Measurements from ENCODE around the gene PRG2.

PRG2 gene

GRCh38 chr11:57390535-57390934 is at the start of gene PRG2:
PRG2 (minus strand) TSS chr11:57390650; CDS start chr11:57389944, 706 bp downstream.
- DNase-seq (ENCODE audit: low read depth in 2 of 2), result no peak

DNA sequence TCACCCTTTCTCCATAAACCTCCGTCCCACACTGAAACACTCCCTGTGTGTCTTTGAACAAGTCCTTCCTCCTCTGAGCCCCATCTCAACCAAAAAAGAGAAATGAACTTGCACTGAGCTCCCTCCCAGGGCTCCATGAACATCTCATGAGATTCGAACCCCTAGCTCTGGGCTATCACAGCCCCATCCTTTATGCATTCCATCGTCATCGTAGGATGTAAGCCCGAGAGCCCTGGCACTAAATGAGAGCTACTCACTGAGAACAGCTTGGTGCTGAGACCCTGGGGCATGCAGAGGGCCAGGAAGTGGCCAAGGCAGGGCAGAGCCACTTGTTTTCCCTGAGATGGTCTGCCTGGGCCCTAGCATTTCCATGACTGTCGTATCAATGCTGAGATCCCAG is 49.3 kb upstream of the PRG2 start:
- no peak for DNase-seq (ENCODE audit: low read depth in 2 of 2)

DNA sequence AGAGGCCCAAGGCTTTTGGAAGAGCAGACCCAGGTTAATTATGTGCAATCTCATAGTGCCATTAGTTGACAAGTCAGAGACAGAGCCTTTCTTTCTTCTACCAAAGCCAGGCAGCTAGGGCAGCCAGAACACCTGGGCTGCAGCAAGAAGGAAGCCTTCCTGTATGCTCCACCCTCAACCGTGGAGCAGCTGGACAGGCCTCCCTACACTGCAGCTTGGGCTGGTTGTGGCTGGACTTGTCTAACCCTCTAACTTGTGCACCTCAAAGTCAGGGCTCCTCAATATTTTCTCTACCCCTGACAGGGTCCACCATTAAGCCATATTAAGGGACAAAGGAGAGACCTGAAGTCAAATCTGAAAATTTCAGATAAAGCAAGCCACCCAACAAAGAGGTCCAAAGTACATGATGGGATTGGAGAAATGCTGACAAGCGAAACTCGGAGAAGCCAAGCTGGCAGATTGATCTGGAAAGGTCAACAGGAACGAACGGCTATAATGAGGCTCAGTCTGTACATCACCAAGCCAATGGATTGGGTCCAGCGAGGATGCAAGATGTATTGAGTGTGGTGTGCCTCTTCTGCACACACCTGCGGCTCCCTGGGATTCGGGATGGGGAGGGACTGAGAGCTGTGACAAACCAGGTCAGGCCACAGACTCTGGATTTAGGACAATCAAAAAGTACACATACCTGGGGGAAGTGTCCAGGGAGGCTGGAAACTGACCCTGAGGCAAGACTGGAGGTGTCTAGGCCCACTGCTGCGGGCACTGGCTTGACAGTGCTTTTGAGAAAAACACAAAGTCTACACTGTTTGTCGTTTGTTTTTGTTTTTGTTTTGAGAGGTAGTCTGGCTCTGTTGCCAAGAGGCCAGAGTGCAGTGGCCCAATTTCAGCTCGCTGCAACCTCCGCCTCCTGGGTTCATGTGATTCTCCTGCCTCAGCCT is 48.2 kb upstream of the PRG2 start:
- DNase-seq (ENCODE audit: low read depth in 2 of 2), result no peak

GRCh38 chr11:57436031-57436430 is 45.6 kb upstream of the PRG2 start:
- DNase-seq (ENCODE audit: low read depth in 2 of 2), result no peak

DNA sequence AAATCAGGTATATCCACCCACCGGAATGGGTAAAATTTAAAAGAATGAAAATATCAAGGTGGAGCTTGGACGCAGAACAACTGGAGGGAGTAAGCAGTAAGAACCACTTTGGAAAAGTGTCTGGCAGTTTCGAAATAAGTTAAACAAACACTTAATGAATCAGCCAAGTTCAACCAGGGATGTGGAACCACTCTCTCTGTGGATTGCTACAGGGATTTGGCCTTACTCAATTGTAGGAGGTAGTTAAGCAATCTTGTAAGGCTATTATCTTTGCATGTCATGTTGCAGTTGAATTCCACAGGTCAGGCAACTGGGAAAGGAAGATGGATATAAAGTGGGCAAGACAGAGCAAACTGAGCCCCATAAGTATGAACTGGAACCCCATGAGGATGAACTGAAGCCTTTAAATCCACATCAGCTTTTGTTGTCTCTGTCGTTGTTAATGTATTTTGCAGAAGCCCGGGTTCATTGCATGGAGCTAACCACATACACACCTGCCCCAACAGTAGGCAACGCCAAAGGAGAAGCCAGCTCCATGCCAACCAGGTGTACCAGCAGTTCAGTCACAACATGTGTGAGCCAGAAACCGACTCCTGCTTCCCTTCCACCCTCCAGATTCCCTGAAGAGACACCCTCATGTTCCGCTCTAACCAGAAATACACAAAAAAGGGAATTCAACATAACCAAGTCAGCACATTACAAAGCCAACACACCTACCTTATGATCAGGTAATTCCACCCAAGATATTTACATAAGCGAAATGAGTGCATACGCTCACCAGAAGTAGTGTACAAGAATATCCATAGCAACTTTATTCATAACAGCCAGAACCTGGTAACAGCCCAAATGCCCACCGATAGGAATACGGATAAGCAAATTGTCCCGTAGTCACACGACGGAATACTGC is 44.4 kb upstream of the PRG2 start:
- no peak for DNase-seq (ENCODE audit: low read depth in 2 of 2)

GRCh38 chr11:57432714-57433163 is 42.3 kb upstream of the PRG2 start:
- no peak for DNase-seq (ENCODE audit: low read depth in 2 of 2)

DNA sequence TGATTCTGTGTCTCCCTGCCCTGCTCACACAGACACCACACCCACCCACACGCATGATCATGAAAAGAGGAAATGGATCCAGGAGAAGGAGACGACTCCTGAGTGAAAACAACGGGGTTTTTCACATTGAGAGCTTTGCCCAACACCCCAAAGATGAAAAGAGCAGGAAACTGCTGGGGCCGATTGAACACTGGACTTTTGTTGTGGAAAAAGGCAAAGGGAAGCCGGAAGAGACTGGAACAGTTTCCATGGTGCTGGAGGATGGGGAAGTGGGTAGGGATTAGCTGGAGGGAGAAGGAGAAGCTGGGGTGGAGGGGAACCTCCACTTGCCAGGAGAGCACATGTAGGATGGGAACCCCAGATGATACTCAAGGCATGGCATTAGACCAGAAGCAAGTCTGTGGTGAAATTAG is 41.7 kb upstream of the PRG2 start:
- DNase-seq (ENCODE audit: low read depth in 2 of 2), result no peak

DNA sequence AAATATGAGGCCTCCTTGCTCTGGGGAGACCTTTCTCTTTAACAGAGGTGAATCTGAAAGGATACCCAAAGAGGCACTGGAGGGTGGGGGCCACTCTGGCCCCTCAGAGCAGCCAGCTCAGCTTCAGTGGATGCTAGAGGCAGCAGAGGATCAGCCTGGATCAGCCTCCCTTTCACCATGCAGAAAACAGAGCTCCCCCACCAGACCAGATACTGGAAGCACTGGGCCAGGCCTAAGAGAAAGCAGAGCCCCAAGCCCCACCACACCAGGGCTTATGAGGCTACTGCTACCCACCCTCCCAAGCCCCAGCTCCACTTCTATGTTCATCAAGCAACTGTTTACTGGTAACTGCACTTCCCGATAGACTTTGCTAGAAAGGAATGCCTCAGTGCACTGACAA is 40.5 kb upstream of the PRG2 start:
- no peak for DNase-seq (ENCODE audit: low read depth in 2 of 2)

DNA sequence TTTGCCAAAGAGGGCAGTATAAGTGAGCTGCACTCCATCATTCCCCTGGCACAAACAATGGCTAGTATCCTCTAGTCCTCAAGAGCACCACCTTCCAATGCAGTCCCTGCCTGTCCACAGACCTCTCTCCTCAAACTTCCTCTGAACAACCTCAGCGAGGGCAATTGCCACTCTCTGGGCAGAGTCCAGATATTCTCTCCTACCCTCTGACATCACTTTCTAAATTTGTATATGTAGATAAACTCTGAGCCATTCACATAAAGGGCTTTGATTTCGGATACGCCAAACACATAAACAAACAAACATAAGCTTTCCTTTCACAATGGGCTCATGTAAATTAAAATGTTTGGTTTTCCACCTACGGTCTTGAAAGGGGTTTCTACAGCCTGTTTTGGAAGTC is 39.5 kb upstream of the PRG2 start:
- no peak for DNase-seq (ENCODE audit: low read depth in 2 of 2)

GRCh38 chr11:57428643-57429042 is 38.2 kb upstream of the PRG2 start:
- DNase-seq (ENCODE audit: low read depth in 2 of 2), result no peak

GRCh38 chr11:57427727-57428082 is 37.3 kb upstream of the PRG2 start:
- no peak for DNase-seq (ENCODE audit: low read depth in 2 of 2)

GRCh38 chr11:57426929-57427726 is 36.7 kb upstream of the PRG2 start, which contains the start of gene SLC43A3:
SLC43A3 (minus strand) TSS chr11:57427121; CDS start chr11:57426172, 949 bp downstream.
- DNase-seq (ENCODE audit: low read depth in 2 of 2), result peak; percentile 26 to 34

DNA sequence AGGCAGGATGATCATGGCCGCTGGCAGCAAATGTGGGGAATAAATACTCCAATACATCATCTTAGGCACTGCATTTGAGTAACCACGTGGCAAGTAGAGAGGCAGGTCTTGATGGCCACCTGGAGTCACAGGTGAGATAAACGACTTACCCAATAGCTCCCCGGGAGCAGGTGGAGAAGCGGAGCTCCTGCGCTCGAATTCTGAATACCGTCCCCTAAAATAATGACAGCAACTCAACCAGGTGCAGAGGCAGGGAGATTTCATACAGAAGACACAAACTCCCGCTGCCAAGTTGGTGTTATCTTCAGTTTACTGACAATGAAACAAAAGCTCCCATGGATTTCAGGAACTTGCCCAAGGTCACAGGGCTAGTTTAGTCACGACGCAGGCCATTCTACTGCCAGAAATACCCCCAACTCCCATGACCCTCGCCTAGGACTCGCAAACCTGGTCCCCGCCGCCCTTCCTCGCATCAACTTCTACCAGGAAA is 36.0 kb upstream of the PRG2 start:
- DNase-seq (ENCODE audit: low read depth in 2 of 2), result no peak

DNA sequence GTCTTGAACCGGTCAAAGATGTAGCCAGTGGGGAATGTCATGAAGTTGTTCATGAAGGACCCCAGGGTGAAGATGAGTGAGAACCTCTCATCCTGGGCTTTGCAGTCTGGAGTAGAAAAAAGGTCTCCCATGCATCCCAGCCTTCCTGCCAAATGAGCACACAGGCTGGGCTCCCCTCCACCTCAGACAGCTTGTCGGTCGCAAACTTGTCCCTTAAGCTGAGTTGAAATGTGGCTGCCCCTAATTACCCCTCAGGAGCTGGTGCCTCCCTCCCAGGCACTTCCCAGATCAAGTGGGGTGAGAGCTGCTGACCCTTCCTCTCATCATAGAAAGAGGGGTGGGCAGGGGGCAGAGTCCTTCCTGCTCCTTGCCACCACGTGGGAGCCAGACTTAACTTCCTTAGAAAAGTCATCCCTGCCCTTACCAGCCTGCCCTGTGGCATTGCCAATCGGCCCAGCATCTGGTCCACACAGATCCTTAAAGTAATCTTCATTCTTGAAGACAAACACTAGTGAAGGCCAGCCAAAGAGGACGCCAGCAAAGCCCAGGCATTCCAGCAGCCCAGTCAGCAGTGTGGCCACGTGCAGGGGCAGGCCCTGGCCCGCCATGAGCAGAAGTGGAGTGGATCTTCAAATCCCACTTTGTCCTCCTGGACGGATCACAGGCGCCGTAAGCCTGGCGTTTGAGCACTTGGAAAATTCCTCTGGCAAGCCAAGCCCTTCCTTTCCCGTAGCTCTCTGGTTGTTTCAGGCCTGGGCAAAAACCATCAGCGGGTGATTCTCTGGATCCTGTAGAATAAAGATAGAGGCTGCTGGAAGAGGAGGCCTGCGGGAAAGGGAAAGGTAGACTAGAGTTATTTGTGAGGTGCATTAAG is 35.4 kb upstream of the PRG2 start:
- no peak for DNase-seq (ENCODE audit: low read depth in 2 of 2)

DNA sequence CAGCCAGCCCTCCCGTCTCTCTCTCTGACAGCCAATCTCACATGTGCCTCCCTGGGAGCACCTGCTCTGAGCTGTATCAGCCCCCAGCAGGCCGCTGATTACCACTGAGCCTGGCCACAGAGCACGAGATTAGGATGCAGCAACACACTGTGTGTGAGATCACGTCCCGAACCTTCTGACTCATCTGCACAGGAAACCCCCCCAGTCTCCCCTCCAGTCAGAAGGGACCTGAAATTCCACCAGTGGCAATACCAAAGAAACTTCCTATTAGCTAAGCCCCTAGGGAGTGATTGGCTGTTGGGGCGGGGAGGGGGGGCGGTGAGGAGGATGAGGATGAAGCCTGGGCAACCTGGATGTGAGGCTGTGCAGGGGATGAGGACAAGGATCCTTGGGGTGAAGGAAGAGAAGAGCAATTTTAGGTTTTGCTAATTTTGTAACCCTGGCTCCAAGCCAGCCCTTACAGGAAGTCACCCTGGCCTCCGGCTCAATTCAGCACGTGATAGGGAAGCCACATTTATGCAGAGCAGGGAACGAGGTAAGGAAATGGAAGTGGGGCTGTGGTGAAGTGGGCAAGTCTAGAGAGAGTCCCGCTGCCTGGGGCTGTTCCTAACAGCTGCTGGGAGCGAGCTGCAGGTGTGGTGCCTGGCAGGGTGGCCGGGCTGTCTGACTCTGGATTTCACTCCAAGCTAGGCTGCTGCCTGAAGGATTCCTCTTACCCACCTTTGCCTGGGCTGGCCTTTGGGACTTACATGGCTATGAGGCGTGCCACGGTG is 34.5 kb upstream of the PRG2 start:
- DNase-seq (ENCODE audit: low read depth in 2 of 2), result peak; percentile 66 to 70

- no peak for DNase-seq (ENCODE audit: low read depth in 2 of 2)
Observed at GRCh38 chr11:57424137-57424791, 33.8 kb upstream of the PRG2 start.

- DNase-seq (ENCODE audit: low read depth in 2 of 2), result no peak
Observed at GRCh38 chr11:57422669-57423068, 32.2 kb upstream of the PRG2 start.

- no peak for DNase-seq (ENCODE audit: low read depth in 2 of 2)
Observed at GRCh38 chr11:57421805-57422204, 31.4 kb upstream of the PRG2 start.

GRCh38 chr11:57421066-57421465 is 30.6 kb upstream of the PRG2 start:
- DNase-seq (ENCODE audit: low read depth in 2 of 2), result no peak
